Suprapubic skin (tissue), 4 donors: ENCODE data around the gene SEMA7A.

Source experiments
- EP300 ChIP-seq: sonication (generic); formaldehyde crosslinking; IDR thresholded peaks from one replicate; pipeline ENCODE4 v1.6.1; 2017; ENCODE audit warnings: antibody characterized with exemption
- POLR2A ChIP-seq, 2 donors: fragments of 450-650 bp; IDR thresholded peaks; one replicate each; pipeline ENCODE4 v1.6.1; 2017; ENCODE audit warnings: antibody characterized with exemption in 2 of 2, mild to moderate bottlenecking in 2 of 2, moderate library complexity in 2 of 2
- POLR2AphosphoS5 ChIP-seq, 3 donors: sonication (generic); formaldehyde crosslinking; IDR thresholded peaks; one replicate each; pipeline ENCODE4 v1.6.1; 2017; ENCODE audit warnings: antibody characterized with exemption in 3 of 3
- TF ChIP-seq, protein P1 (sequence below), 2 donors: fragments of 200-600 bp in 1 of 2; fragments of 450-650 bp in 1 of 2; sonication (generic) in 1 of 2; IDR thresholded peaks; one replicate each; pipeline ENCODE4 v1.5.1; 2016 to 2019; ENCODE audit warnings: antibody characterized with exemption in 2 of 2, mild to moderate bottlenecking in 1 of 2, moderate library complexity in 1 of 2

DNA sequence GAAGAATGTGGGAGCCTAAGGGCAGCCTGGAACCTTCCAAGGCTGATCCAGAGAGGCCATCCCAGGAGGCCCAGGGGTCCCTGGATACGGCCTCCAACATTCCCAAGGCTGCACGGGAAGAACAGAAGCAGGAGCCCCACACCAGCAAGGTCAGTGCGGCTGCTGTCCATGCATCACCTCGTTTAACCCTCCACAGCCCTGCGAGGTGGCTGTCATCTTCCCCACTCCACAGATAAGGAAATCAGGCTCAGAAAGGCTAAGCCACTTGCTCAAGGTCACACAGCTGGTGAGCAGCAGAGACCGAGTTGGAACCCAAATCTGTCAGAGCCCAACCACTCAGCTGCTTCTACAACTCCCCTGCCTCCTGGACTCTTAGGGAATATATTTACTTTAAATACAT, 21.6 kb downstream of the SEMA7A start:
- TF ChIP-seq, protein P1, sequence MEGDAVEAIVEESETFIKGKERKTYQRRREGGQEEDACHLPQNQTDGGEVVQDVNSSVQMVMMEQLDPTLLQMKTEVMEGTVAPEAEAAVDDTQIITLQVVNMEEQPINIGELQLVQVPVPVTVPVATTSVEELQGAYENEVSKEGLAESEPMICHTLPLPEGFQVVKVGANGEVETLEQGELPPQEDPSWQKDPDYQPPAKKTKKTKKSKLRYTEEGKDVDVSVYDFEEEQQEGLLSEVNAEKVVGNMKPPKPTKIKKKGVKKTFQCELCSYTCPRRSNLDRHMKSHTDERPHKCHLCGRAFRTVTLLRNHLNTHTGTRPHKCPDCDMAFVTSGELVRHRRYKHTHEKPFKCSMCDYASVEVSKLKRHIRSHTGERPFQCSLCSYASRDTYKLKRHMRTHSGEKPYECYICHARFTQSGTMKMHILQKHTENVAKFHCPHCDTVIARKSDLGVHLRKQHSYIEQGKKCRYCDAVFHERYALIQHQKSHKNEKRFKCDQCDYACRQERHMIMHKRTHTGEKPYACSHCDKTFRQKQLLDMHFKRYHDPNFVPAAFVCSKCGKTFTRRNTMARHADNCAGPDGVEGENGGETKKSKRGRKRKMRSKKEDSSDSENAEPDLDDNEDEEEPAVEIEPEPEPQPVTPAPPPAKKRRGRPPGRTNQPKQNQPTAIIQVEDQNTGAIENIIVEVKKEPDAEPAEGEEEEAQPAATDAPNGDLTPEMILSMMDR (IDR thresholded peaks at IDR 0.05), result no peak
- no peak for TF ChIP-seq EP300
- no peak for TF ChIP-seq POLR2AphosphoS5 (IDR thresholded peaks at IDR 0.05)
- TF ChIP-seq POLR2A (IDR thresholded peaks at IDR 0.05), result no peak
